Esophagus muscularis mucosa (tissue), 4 donors: ENCODE measurements around the gene POGK. TPM values are rescaled to one million over a fixed set of nuclear protein-coding genes. Genes with fewer than 3 reads are reported as not detected.

Source experiments
- total RNA-seq, 4 donors: library from RNA; depleted of rRNA; stranded (reverse); fragments of >200 nt; gene quantifications; one replicate each; pipeline versions ENCODE4 v1.1.0 to v1.2.1, GENCODE V29; 2016

Gene POGK
- total RNA-seq, 4 donors from 2014 or later: 28.7 to 43.5 (median 36.4) TPM

Other genes starting within 250 kb of the POGK start
- 10 to 100 TPM in 1 of 4 donors, 1 to 10 TPM in 3; 7.3 to 11.5 (median 8.0) TPM for gene TADA1, start 36.8 kb downstream of the POGK start, total RNA-seq
- 10 to 100 TPM in 2 of 4 donors, 1 to 10 TPM in 2; 5.3 to 13.7 (median 9.4) TPM for gene ILDR2, start 136.1 kb downstream of the POGK start, total RNA-seq
- 1 to 10 TPM in 3 of 4 donors, under 1 TPM in 1; 0.83 to 2.3 (median 1.2) TPM for gene MAEL, start 149.8 kb downstream of the POGK start, total RNA-seq